WTC11 (cell line): ENCODE data around the gene MBTPS2. TPM values are rescaled to one million over a fixed set of nuclear protein-coding genes. Genes with fewer than 3 reads are reported as not detected.

ENCODE experiments used
- ATAC-seq: fragments of 200-7000 bp; cut with Tn5 transposase; 2 replicates; pipeline ENCODE4 v1.10.0; 2021; ENCODE audit warnings: mild to moderate bottlenecking, moderate library complexity
- CTCF ChIA-PET: fragments of 300-600 bp; sonication (Branson Sonifier 250); formaldehyde crosslinking; loops from one replicate; lab custom pipeline; 2021; ENCODE audit warnings: antibody characterized with exemption; lab: Charles Lee
- POLR2A ChIA-PET: fragments of 350-600 bp; sonication (Branson Sonifier 250); formaldehyde crosslinking; loops from one replicate; lab custom pipeline; 2021; ENCODE audit warnings: antibody characterized with exemption; lab: Charles Lee
- DNase-seq: peaks from one replicate; pipeline ENCODE4 v3.0.0; 2021; ENCODE audit warnings: low spot score
- H3K27ac Mint-ChIP-seq: 2 replicates; pipeline ENCODE4 v1.8.0; 2021; ENCODE audit warnings: mixed read lengths
- H3K27me3 Mint-ChIP-seq: 2 replicates; pipeline ENCODE4 v1.8.0; 2021; ENCODE audit warnings: low read depth, mild to moderate bottlenecking, moderate library complexity, mixed read lengths
- H3K36me3 Mint-ChIP-seq: 2 replicates; pipeline ENCODE4 v1.8.0; 2021; ENCODE audit warnings: mixed read lengths
- H3K4me1 Mint-ChIP-seq: 2 replicates; pipeline ENCODE4 v1.8.0; 2022; ENCODE audit warnings: mixed read lengths
- H3K4me3 Mint-ChIP-seq: 2 replicates; pipeline ENCODE4 v1.8.0; 2021; ENCODE audit warnings: mild to moderate bottlenecking, moderate library complexity, mixed read lengths
- H3K9me3 Mint-ChIP-seq: 2 replicates; pipeline ENCODE4 v1.8.0; 2021; ENCODE audit warnings: mixed read lengths
- AFF4 ChIP-seq: sonication (generic); formaldehyde crosslinking; IDR thresholded peaks from 2 replicates; pipeline ENCODE4 v1.8.1; 2023; ENCODE audit warnings: mild to moderate bottlenecking, missing genetic modification reagents, borderline replicate concordance
- CDX4 ChIP-seq: fragments of 250-450 bp; sonication (Bioruptor Pico); IDR thresholded peaks from 2 replicates; pipeline ENCODE4 v1.9.0; 2021; ENCODE audit warnings: moderate library complexity, mild to moderate bottlenecking, inconsistent platforms, borderline replicate concordance
- ESRRA ChIP-seq: sonication (generic); formaldehyde crosslinking; IDR thresholded peaks from 2 replicates; pipeline ENCODE4 v1.8.1; 2022; ENCODE audit warnings: mild to moderate bottlenecking, missing genetic modification reagents, borderline replicate concordance
- ETV6 ChIP-seq: sonication (generic); formaldehyde crosslinking; IDR thresholded peaks from 2 replicates; pipeline ENCODE4 v1.8.1; 2022; ENCODE audit warnings: mild to moderate bottlenecking, missing genetic modification reagents
- FOXP1 ChIP-seq: sonication (generic); formaldehyde crosslinking; IDR thresholded peaks from 2 replicates; pipeline ENCODE4 v1.8.0; 2022; ENCODE audit warnings: missing genetic modification reagents, mild to moderate bottlenecking, moderate library complexity, borderline replicate concordance
- GABPB1 ChIP-seq: sonication (generic); formaldehyde crosslinking; IDR thresholded peaks from 2 replicates; pipeline ENCODE4 v1.8.1; 2023; ENCODE audit warnings: mild to moderate bottlenecking, missing genetic modification reagents
- HMGA2 ChIP-seq: fragments of 250-450 bp; sonication (Bioruptor Pico); IDR thresholded peaks from 2 replicates; pipeline ENCODE4 v1.4.0; 2021; ENCODE audit warnings: mild to moderate bottlenecking, moderate library complexity
- MXD4 ChIP-seq: fragments of 250-450 bp; sonication (Bioruptor Pico); IDR thresholded peaks from 2 replicates; pipeline ENCODE4 v1.8.0; 2021; ENCODE audit warnings: mild to moderate bottlenecking, moderate library complexity, borderline replicate concordance
- NR2C2 ChIP-seq: sonication (generic); formaldehyde crosslinking; IDR thresholded peaks from 2 replicates; pipeline ENCODE4 v1.8.0; 2022; ENCODE audit warnings: mild to moderate bottlenecking, missing genetic modification reagents
- SMAD3 ChIP-seq: sonication (generic); formaldehyde crosslinking; IDR thresholded peaks from 2 replicates; pipeline ENCODE4 v1.8.0; 2022; ENCODE audit warnings: missing genetic modification reagents, mild to moderate bottlenecking, borderline replicate concordance
- SP1 ChIP-seq: sonication (generic); formaldehyde crosslinking; conservative IDR thresholded peaks from 2 replicates; pipeline ENCODE4 v1.8.1; 2022; ENCODE audit warnings: missing genetic modification reagents
- TCF7 ChIP-seq: sonication (generic); formaldehyde crosslinking; IDR thresholded peaks from 2 replicates; pipeline ENCODE4 v1.8.0; 2022; ENCODE audit warnings: mild to moderate bottlenecking, low read depth, missing genetic modification reagents, moderate library complexity
- ZBTB21 ChIP-seq: sonication (generic); formaldehyde crosslinking; IDR thresholded peaks from 2 replicates; pipeline ENCODE4 v1.8.1; 2023; ENCODE audit warnings: mild to moderate bottlenecking, missing genetic modification reagents, borderline replicate concordance
- ZNF232 ChIP-seq: sonication (generic); formaldehyde crosslinking; IDR thresholded peaks from 2 replicates; pipeline ENCODE4 v1.8.0; 2022; ENCODE audit warnings: mild to moderate bottlenecking, missing genetic modification reagents
- ZNF263 ChIP-seq: sonication (generic); formaldehyde crosslinking; IDR thresholded peaks from 2 replicates; pipeline ENCODE4 v1.8.1; 2022; ENCODE audit warnings: low read depth, mild to moderate bottlenecking, moderate library complexity, missing genetic modification reagents
- ZNF317 ChIP-seq: sonication (generic); formaldehyde crosslinking; IDR thresholded peaks from 2 replicates; pipeline ENCODE4 v1.8.1; 2023; ENCODE audit warnings: low read depth, mild to moderate bottlenecking, moderate library complexity, missing genetic modification reagents, borderline replicate concordance
- total RNA-seq: library from RNA; stranded (reverse); gene quantifications from 3 replicates; pipeline ENCODE4 v1.2.3, GENCODE V29; 2021
- TF ChIP-seq, protein P1 (sequence below): fragments of 250-450 bp; sonication (Bioruptor Pico); IDR thresholded peaks from 2 replicates; pipeline ENCODE4 v2.1.2; 2022; ENCODE audit warnings: mild to moderate bottlenecking, moderate library complexity
- TF ChIP-seq, protein P2 (sequence below): sonication (generic); formaldehyde crosslinking; IDR thresholded peaks from 2 replicates; pipeline ENCODE4 v1.8.0; 2023; ENCODE audit warnings: missing genetic modification reagents, mild to moderate bottlenecking, borderline replicate concordance
- TF ChIP-seq, protein P3 (sequence below): sonication (generic); formaldehyde crosslinking; IDR thresholded peaks from 2 replicates; pipeline ENCODE4 v1.8.1; 2023; ENCODE audit warnings: mild to moderate bottlenecking, missing genetic modification reagents
- TF ChIP-seq, protein P4 (sequence below): sonication (generic); formaldehyde crosslinking; IDR thresholded peaks from 2 replicates; pipeline ENCODE4 v1.8.0; 2022; ENCODE audit warnings: mild to moderate bottlenecking, missing genetic modification reagents
- TF ChIP-seq, protein P5 (sequence below): fragments of 250-450 bp; sonication (Bioruptor Pico); IDR thresholded peaks from 2 replicates; pipeline ENCODE4 v1.9.0; 2021; ENCODE audit warnings: mild to moderate bottlenecking
- TF ChIP-seq, protein P6 (sequence below): sonication (generic); formaldehyde crosslinking; IDR thresholded peaks from 2 replicates; pipeline ENCODE4 v1.8.1; 2023; ENCODE audit warnings: mild to moderate bottlenecking, missing genetic modification reagents, moderate library complexity

The MBTPS2 gene
- total RNA-seq, 1 experiment from 2014 or later: 9.1 TPM

DNA sequence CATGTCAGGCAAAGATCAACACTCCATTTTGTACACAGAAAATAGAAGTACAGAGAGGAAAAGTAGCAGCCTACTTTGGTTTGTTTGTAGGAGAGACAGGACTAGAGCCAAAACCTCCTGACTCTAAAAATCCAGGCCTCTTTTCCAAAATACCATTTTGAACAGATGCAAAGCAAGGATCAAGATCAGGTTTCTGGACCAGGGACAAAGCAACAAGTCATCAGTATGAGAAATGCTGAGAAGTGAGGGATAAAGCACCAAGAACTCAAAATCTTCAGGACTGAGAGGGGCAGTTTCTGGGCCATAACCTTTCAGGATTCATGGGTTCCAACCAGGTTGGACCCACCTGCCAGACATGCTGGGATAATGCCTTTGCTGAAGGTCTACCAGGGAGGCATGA lies 36.6 kb upstream of the MBTPS2 start:
- ATAC-seq: no peak
- TF ChIP-seq ZBTB21: no peak
- TF ChIP-seq GABPB1 (CRISPR knock-in tag): no peak
- TF ChIP-seq, protein P1, sequence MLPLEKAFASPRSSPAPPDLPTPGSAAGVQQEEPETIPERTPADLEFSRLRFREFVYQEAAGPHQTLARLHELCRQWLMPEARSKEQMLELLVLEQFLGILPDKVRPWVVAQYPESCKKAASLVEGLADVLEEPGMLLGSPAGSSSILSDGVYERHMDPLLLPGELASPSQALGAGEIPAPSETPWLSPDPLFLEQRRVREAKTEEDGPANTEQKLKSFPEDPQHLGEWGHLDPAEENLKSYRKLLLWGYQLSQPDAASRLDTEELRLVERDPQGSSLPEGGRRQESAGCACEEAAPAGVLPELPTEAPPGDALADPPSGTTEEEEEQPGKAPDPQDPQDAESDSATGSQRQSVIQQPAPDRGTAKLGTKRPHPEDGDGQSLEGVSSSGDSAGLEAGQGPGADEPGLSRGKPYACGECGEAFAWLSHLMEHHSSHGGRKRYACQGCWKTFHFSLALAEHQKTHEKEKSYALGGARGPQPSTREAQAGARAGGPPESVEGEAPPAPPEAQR (CRISPR knock-in tag): no peak
- TF ChIP-seq, protein P2, sequence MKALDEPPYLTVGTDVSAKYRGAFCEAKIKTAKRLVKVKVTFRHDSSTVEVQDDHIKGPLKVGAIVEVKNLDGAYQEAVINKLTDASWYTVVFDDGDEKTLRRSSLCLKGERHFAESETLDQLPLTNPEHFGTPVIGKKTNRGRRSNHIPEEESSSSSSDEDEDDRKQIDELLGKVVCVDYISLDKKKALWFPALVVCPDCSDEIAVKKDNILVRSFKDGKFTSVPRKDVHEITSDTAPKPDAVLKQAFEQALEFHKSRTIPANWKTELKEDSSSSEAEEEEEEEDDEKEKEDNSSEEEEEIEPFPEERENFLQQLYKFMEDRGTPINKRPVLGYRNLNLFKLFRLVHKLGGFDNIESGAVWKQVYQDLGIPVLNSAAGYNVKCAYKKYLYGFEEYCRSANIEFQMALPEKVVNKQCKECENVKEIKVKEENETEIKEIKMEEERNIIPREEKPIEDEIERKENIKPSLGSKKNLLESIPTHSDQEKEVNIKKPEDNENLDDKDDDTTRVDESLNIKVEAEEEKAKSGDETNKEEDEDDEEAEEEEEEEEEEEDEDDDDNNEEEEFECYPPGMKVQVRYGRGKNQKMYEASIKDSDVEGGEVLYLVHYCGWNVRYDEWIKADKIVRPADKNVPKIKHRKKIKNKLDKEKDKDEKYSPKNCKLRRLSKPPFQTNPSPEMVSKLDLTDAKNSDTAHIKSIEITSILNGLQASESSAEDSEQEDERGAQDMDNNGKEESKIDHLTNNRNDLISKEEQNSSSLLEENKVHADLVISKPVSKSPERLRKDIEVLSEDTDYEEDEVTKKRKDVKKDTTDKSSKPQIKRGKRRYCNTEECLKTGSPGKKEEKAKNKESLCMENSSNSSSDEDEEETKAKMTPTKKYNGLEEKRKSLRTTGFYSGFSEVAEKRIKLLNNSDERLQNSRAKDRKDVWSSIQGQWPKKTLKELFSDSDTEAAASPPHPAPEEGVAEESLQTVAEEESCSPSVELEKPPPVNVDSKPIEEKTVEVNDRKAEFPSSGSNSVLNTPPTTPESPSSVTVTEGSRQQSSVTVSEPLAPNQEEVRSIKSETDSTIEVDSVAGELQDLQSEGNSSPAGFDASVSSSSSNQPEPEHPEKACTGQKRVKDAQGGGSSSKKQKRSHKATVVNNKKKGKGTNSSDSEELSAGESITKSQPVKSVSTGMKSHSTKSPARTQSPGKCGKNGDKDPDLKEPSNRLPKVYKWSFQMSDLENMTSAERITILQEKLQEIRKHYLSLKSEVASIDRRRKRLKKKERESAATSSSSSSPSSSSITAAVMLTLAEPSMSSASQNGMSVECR (CRISPR knock-in tag): no peak
- TF ChIP-seq TCF7: no peak
- TF ChIP-seq, protein P3, sequence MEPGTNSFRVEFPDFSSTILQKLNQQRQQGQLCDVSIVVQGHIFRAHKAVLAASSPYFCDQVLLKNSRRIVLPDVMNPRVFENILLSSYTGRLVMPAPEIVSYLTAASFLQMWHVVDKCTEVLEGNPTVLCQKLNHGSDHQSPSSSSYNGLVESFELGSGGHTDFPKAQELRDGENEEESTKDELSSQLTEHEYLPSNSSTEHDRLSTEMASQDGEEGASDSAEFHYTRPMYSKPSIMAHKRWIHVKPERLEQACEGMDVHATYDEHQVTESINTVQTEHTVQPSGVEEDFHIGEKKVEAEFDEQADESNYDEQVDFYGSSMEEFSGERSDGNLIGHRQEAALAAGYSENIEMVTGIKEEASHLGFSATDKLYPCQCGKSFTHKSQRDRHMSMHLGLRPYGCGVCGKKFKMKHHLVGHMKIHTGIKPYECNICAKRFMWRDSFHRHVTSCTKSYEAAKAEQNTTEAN: no peak
- TF ChIP-seq SP1 (CRISPR knock-in tag): no peak
- TF ChIP-seq ZNF263 (CRISPR knock-in tag): no peak
- TF ChIP-seq ESRRA: no peak
- TF ChIP-seq, protein P4, sequence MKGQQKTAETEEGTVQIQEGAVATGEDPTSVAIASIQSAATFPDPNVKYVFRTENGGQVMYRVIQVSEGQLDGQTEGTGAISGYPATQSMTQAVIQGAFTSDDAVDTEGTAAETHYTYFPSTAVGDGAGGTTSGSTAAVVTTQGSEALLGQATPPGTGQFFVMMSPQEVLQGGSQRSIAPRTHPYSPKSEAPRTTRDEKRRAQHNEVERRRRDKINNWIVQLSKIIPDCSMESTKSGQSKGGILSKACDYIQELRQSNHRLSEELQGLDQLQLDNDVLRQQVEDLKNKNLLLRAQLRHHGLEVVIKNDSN (CRISPR knock-in tag): no peak
- TF ChIP-seq NR2C2: no peak
- no peak for TF ChIP-seq SMAD3 (CRISPR knock-in tag)
- TF ChIP-seq, all 79 proteins: peak for 0
- no peaks in the 10 kb centered on the region; the same call in 1 of the 2 replicates for H3K4me1 Mint-ChIP-seq
- H3K27me3 Mint-ChIP-seq: no peaks in the 10 kb centered on the region
- no peaks in the 10 kb centered on the region for H3K36me3 Mint-ChIP-seq
- ChIA-PET POLR2A (no interaction called here), CTCF (interaction anchor here (1.8 kb wide), 1 partner anchor 32 kb away, joined by 5 read pairs; no protein-coding TSS in a partner anchor)
- H3K27ac Mint-ChIP-seq: no peak overlapping the region
- no peak overlapping the region for H3K4me3 Mint-ChIP-seq
- no peaks in the 10 kb centered on the region for H3K9me3 Mint-ChIP-seq
- no peak for DNase-seq

DNA sequence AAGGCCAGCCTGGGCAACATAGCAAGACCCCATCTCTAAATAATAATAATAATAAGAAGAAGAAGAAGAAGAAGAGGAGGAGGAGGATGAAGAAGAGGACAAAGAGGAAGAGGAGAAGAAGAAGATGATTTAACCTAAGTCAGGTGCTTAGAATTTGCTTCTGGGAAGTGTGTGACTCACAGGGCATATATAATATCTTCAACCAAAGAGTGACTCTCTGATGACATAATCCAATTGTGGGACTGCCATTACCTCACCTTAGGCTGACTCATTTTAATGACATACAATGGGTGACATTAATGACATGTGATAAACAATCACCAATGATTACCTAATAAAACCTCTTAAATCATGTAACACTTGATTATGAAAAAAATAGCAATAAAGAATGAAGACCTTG lies 32.7 kb upstream of the MBTPS2 start:
- H3K36me3 Mint-ChIP-seq: peaks cover 12% of the 10 kb centered on the region
- POLR2A ChIA-PET: no interaction called here
- no peaks in the 10 kb centered on the region; the same call in 1 of the 2 replicates for H3K4me1 Mint-ChIP-seq
- no peak overlapping the region for H3K27ac Mint-ChIP-seq
- H3K4me3 Mint-ChIP-seq: no peak overlapping the region
- H3K27me3 Mint-ChIP-seq: no peaks in the 10 kb centered on the region; the same call in 1 of the 2 replicates
- peaks cover 20% of the 10 kb centered on the region for H3K9me3 Mint-ChIP-seq
- ATAC-seq: no peak
- no peak for DNase-seq
- CTCF ChIA-PET: no interaction called here
- TF ChIP-seq AFF4 (CRISPR knock-in tag) (no peak), SP1 (CRISPR knock-in tag) (no peak), ZNF317 (CRISPR knock-in tag) (no peak), FOXP1 (CRISPR knock-in tag) (no peak), HMGA2 (no peak), MXD4 (no peak), ZBTB21 (no peak), ZNF232 (CRISPR knock-in tag) (no peak), NR2C2 (no peak), ETV6 (CRISPR knock-in tag) (no peak), CDX4 (CRISPR knock-in tag) (no peak)
- TF ChIP-seq, protein P5, sequence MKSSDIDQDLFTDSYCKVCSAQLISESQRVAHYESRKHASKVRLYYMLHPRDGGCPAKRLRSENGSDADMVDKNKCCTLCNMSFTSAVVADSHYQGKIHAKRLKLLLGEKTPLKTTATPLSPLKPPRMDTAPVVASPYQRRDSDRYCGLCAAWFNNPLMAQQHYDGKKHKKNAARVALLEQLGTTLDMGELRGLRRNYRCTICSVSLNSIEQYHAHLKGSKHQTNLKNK: no peak
- TF ChIP-seq, protein P6, sequence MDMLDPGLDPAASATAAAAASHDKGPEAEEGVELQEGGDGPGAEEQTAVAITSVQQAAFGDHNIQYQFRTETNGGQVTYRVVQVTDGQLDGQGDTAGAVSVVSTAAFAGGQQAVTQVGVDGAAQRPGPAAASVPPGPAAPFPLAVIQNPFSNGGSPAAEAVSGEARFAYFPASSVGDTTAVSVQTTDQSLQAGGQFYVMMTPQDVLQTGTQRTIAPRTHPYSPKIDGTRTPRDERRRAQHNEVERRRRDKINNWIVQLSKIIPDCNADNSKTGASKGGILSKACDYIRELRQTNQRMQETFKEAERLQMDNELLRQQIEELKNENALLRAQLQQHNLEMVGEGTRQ (CRISPR knock-in tag): no peak
